HepG2 (cell line): ENCODE data around the gene CLIC3. TPM values are rescaled to one million over a fixed set of nuclear protein-coding genes. Genes with fewer than 3 reads are reported as not detected.

Source experiments
- ARNTL ChIP-seq: sonication (generic); formaldehyde crosslinking; IDR thresholded peaks from 2 replicates; pipeline ENCODE4 v1.4.0; 2020; ENCODE audit warnings: mild to moderate bottlenecking, missing genetic modification reagents
- GABPB1 ChIP-seq: IDR thresholded peaks from 2 replicates; pipeline ENCODE4 v1.6.1; 2016; ENCODE audit warnings: mild to moderate bottlenecking, missing genetic modification reagents, moderate library complexity, missing compliant biosample characterization
- HOXA3 ChIP-seq: sonication (generic); formaldehyde crosslinking; IDR thresholded peaks from 2 replicates; pipeline ENCODE4 v1.5.0; 2020; ENCODE audit warnings: missing genetic modification reagents
- PAF1 ChIP-seq: IDR thresholded peaks from 2 replicates; pipeline ENCODE4 v1.6.1; 2016; ENCODE audit warnings: missing genetic modification reagents, missing compliant biosample characterization
- PHF8 ChIP-seq: sonication (generic); formaldehyde crosslinking; IDR thresholded peaks from 2 replicates; pipeline ENCODE4 v1.5.0; 2020; ENCODE audit warnings: missing genetic modification reagents
- POLR2AphosphoS2 ChIP-seq: IDR thresholded peaks from 2 replicates; pipeline ENCODE4 v1.6.1; 2011; ENCODE audit warnings: low read depth, low read length, improper control_type of control experiment
- ZFY ChIP-seq: sonication (generic); formaldehyde crosslinking; IDR thresholded peaks from 2 replicates; pipeline ENCODE4 v1.4.0; 2020; ENCODE audit warnings: missing genetic modification reagents
- ZNF17 ChIP-seq: sonication (generic); formaldehyde crosslinking; IDR thresholded peaks from 2 replicates; pipeline ENCODE4 v1.5.0; 2020; ENCODE audit warnings: mild to moderate bottlenecking, missing genetic modification reagents
- ZNF75D ChIP-seq: sonication (generic); formaldehyde crosslinking; IDR thresholded peaks from 2 replicates; pipeline ENCODE4 v1.8.1; 2023; ENCODE audit warnings: missing genetic modification reagents, mild to moderate bottlenecking, borderline replicate concordance
- polyA plus RNA-seq, 8 experiments: library from polyadenylated mRNA; depleted of rRNA in 3 of 8; stranded (reverse) in 7 of 8; unstranded in 1 of 8; fragments of >200 nt; fragmentation: Illumina TruSeq in 4 of 8; extraction: Trizol in 4 of 8; gene quantifications; 2 replicates each; pipeline versions ENCODE4 v1.2.1 to v1.2.3, GENCODE V29; 2011 to 2016; ENCODE audit warnings: low read depth in 4 of 8, missing spikeins in 1 of 8, mixed read lengths in 1 of 8; ENCODE audit not compliant: insufficient read depth in 1 of 8
- total RNA-seq, 5 experiments: library from RNA; depleted of rRNA; stranded (reverse); fragments of >200 nt; fragmentation: Illumina TruSeq; extraction: Trizol; gene quantifications; 2 replicates each; pipeline ENCODE4 v1.2.3, GENCODE V29; 2016; ENCODE audit warnings: low read depth in 1 of 5
- TF ChIP-seq, protein P1 (sequence below): sonication (generic); formaldehyde crosslinking; IDR thresholded peaks from 2 replicates; pipeline ENCODE4 v1.5.0; 2020; ENCODE audit warnings: mild to moderate bottlenecking, missing genetic modification reagents
- TF ChIP-seq, protein P2 (sequence below): sonication (generic); formaldehyde crosslinking; IDR thresholded peaks from 2 replicates; pipeline ENCODE4 v1.8.0; 2022; ENCODE audit warnings: low read depth, missing genetic modification reagents
- TF ChIP-seq, protein P3 (sequence below): sonication (generic); formaldehyde crosslinking; IDR thresholded peaks from 2 replicates; pipeline ENCODE4 v1.5.0; 2020; ENCODE audit warnings: missing genetic modification reagents, mild to moderate bottlenecking, borderline replicate concordance
- TF ChIP-seq, protein P4 (sequence below): IDR thresholded peaks from 2 replicates; pipeline ENCODE4 v1.6.1; 2012; ENCODE audit warnings: inconsistent platforms
- TF ChIP-seq, protein P5 (sequence below): sonication (generic); formaldehyde crosslinking; IDR thresholded peaks from 2 replicates; pipeline ENCODE4 v1.9.0; 2022; ENCODE audit warnings: missing genetic modification reagents, mild to moderate bottlenecking, borderline replicate concordance
- TF ChIP-seq, protein P6 (sequence below): sonication (generic); formaldehyde crosslinking; IDR thresholded peaks from 2 replicates; pipeline ENCODE4 v1.4.0; 2020; ENCODE audit warnings: mild to moderate bottlenecking, low read depth, missing genetic modification reagents
- TF ChIP-seq, protein P7 (sequence below): sonication (generic); formaldehyde crosslinking; IDR thresholded peaks from 2 replicates; pipeline ENCODE4 v1.8.0; 2022; ENCODE audit warnings: missing genetic modification reagents, mild to moderate bottlenecking, inconsistent platforms, borderline replicate concordance
- TF ChIP-seq, protein P8 (sequence below): IDR thresholded peaks from 2 replicates; pipeline ENCODE4 v1.6.1; 2016; ENCODE audit warnings: mild to moderate bottlenecking, missing biosample characterization, missing genetic modification reagents

CLIC3 gene
- total and polyA plus RNA-seq, 2 of the 13 experiments (the other 11 are each of a cell fraction or from before 2014, with no cell fraction given), result 0.51 to 1.5 TPM

DNA sequence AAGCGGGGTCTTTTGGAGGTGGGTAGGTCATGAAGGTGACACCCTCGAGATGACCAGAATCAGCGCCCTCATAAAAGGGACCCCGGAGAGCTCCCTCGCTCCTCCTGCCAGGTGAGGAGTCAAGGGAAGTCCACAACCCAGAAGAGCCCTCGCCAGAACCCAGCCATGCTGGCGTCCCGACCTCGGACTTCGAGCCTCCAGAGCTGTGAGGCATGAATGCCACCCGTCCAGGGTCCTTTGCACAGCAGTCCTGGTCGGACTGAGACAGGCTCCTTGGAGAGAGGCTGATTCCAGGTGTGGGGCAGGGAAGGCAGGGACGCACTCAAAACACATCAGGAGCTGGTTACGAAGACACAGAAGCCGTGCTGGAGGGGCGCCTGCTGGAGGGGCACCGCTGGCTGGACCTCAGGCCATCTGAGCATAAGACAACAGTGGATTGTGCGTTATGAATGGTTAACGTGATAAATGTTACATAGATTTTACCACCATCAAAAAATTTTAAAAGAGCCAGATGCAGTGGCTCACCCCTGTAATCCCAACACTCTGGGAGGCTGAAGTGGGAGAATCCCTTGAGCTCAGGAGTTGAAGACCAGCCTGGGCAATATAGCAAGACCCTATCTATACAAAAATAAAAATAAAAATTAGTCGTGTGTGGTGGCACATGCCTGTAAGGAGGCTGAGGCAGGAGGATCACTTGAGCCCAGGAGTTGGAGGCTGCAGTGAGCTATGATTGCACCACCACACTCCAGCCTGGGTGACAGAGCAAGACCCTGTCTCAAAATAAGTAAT is 5.7 kb upstream of the CLIC3 start (continued):
- TF ChIP-seq, protein P1, sequence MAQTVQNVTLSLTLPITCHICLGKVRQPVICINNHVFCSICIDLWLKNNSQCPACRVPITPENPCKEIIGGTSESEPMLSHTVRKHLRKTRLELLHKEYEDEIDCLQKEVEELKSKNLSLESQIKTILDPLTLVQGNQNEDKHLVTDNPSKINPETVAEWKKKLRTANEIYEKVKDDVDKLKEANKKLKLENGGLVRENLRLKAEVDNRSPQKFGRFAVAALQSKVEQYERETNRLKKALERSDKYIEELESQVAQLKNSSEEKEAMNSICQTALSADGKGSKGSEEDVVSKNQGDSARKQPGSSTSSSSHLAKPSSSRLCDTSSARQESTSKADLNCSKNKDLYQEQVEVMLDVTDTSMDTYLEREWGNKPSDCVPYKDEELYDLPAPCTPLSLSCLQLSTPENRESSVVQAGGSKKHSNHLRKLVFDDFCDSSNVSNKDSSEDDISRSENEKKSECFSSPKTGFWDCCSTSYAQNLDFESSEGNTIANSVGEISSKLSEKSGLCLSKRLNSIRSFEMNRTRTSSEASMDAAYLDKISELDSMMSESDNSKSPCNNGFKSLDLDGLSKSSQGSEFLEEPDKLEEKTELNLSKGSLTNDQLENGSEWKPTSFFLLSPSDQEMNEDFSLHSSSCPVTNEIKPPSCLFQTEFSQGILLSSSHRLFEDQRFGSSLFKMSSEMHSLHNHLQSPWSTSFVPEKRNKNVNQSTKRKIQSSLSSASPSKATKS, result no peak
- no peak for TF ChIP-seq ZNF17 (CRISPR knock-in tag)
- TF ChIP-seq ARNTL (CRISPR knock-in tag), result no peak
- TF ChIP-seq, protein P2, sequence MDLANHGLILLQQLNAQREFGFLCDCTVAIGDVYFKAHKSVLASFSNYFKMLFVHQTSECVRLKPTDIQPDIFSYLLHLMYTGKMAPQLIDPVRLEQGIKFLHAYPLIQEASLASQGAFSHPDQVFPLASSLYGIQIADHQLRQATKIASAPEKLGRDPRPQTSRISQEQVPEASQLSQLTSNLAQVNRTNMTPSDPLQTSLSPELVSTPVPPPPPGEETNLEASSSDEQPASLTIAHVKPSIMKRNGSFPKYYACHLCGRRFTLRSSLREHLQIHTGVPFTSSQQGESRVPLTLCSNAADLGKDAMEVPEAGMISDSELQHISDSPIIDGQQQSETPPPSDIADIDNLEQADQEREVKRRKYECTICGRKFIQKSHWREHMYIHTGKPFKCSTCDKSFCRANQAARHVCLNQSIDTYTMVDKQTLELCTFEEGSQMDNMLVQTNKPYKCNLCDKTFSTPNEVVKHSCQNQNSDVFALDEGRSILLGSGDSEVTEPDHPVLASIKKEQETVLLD (CRISPR knock-in tag), result no peak
- TF ChIP-seq, protein P3, sequence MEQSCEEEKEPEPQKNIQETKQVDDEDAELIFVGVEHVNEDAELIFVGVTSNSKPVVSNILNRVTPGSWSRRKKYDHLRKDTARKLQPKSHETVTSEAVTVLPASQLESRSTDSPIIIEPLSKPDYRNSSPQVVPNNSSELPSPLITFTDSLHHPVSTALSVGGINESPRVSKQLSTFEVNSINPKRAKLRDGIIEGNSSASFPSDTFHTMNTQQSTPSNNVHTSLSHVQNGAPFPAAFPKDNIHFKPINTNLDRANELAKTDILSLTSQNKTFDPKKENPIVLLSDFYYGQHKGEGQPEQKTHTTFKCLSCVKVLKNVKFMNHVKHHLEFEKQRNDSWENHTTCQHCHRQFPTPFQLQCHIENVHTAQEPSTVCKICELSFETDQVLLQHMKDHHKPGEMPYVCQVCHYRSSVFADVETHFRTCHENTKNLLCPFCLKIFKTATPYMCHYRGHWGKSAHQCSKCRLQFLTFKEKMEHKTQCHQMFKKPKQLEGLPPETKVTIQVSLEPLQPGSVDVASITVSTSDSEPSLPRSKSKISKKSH, result no peak; the same call in 1 of the 2 replicates
- TF ChIP-seq, protein P4, sequence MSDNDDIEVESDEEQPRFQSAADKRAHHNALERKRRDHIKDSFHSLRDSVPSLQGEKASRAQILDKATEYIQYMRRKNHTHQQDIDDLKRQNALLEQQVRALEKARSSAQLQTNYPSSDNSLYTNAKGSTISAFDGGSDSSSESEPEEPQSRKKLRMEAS, result peak; percentile 67
- no peak for TF ChIP-seq ZNF75D (CRISPR knock-in tag)
- TF ChIP-seq, protein P5, sequence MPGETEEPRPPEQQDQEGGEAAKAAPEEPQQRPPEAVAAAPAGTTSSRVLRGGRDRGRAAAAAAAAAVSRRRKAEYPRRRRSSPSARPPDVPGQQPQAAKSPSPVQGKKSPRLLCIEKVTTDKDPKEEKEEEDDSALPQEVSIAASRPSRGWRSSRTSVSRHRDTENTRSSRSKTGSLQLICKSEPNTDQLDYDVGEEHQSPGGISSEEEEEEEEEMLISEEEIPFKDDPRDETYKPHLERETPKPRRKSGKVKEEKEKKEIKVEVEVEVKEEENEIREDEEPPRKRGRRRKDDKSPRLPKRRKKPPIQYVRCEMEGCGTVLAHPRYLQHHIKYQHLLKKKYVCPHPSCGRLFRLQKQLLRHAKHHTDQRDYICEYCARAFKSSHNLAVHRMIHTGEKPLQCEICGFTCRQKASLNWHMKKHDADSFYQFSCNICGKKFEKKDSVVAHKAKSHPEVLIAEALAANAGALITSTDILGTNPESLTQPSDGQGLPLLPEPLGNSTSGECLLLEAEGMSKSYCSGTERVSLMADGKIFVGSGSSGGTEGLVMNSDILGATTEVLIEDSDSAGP (CRISPR knock-in tag), result 0 out of 2 replicates have a peak, but pooled peaks have one; percentile 15
- TF ChIP-seq, protein P6, sequence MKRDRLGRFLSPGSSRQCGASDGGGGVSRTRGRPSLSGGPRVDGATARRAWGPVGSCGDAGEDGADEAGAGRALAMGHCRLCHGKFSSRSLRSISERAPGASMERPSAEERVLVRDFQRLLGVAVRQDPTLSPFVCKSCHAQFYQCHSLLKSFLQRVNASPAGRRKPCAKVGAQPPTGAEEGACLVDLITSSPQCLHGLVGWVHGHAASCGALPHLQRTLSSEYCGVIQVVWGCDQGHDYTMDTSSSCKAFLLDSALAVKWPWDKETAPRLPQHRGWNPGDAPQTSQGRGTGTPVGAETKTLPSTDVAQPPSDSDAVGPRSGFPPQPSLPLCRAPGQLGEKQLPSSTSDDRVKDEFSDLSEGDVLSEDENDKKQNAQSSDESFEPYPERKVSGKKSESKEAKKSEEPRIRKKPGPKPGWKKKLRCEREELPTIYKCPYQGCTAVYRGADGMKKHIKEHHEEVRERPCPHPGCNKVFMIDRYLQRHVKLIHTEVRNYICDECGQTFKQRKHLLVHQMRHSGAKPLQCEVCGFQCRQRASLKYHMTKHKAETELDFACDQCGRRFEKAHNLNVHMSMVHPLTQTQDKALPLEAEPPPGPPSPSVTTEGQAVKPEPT (CRISPR knock-in tag), result no peak
- TF ChIP-seq, protein P7, sequence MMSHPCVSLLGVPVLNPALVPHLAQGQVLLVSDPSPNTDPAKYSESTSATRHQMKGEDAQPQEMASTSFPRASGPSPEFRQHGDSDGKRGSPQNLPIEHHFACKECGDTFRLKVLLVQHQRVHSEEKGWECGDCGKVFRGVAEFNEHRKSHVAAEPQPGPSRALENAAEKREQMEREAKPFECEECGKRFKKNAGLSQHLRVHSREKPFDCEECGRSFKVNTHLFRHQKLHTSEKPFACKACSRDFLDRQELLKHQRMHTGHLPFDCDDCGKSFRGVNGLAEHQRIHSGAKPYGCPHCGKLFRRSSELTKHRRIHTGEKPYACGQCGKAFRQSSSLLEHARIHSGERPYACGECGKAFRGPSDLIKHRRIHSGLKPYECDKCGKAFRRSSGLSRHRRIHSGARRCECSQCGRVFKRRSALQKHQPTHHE, result no peak
- TF ChIP-seq, protein P8, sequence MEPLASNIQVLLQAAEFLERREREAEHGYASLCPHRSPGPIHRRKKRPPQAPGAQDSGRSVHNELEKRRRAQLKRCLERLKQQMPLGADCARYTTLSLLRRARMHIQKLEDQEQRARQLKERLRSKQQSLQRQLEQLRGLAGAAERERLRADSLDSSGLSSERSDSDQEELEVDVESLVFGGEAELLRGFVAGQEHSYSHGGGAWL (CRISPR knock-in tag), result 0 out of 2 replicates have a peak, but pooled peaks have one; percentile 41
- peak; percentile 30; the same call in 1 of the 2 replicates for TF ChIP-seq HOXA3 (CRISPR knock-in tag)
- TF ChIP-seq PAF1 (CRISPR knock-in tag), result no peak
- TF ChIP-seq POLR2AphosphoS2, result no peak
- TF ChIP-seq PHF8 (CRISPR knock-in tag), result no peak
- TF ChIP-seq ZFY, result no peak
- TF ChIP-seq GABPB1 (CRISPR knock-in tag), result no peak; the same call in 1 of the 2 replicates
